H9 (cell line): ENCODE measurements around the gene POLR3B. TPM values are rescaled to one million over a fixed set of nuclear protein-coding genes. Genes with fewer than 3 reads are reported as not detected.

ENCODE experiments used
- DNase-seq: peaks from one replicate; pipeline ENCODE4 v3.0.0-alpha.2; 2017
- H2AFZ ChIP-seq: one replicate; pipeline ENCODE4 v1.6.1; 2013; ENCODE audit warnings: mild to moderate bottlenecking, low read length, control low read depth, moderate library complexity
- H2AK5ac ChIP-seq: 2 replicates; pipeline ENCODE4 v1.6.1; 2013; ENCODE audit warnings: low read length, control low read depth, mixed read lengths; ENCODE audit not compliant: insufficient read length
- H2BK120ac ChIP-seq: one replicate; pipeline ENCODE4 v1.6.1; 2013; ENCODE audit warnings: low read depth, mild to moderate bottlenecking, low read length, control low read depth, inconsistent platforms; ENCODE audit not compliant: poor library complexity, severe bottlenecking
- H2BK12ac ChIP-seq: 2 replicates; pipeline ENCODE4 v1.6.1; 2013; ENCODE audit warnings: low read length, control low read depth, mixed read lengths, low read depth; ENCODE audit not compliant: insufficient read length
- H2BK15ac ChIP-seq: 2 replicates; pipeline ENCODE4 v1.6.1; 2013; ENCODE audit warnings: low read depth, low read length, control low read depth
- H2BK20ac ChIP-seq: one replicate; pipeline ENCODE4 v1.6.1; 2013; ENCODE audit warnings: low read depth, mild to moderate bottlenecking, low read length, control low read depth, inconsistent platforms; ENCODE audit not compliant: poor library complexity, severe bottlenecking
- H2BK5ac ChIP-seq: 2 replicates; pipeline ENCODE4 v1.6.1; 2013; ENCODE audit warnings: low read length, control low read depth, mixed read lengths; ENCODE audit not compliant: insufficient read length
- H3K14ac ChIP-seq: 2 replicates; pipeline ENCODE4 v1.6.1; 2013; ENCODE audit warnings: low read length, control low read depth; ENCODE audit not compliant: insufficient read depth
- H3K18ac ChIP-seq: 2 replicates; pipeline ENCODE4 v1.6.1; 2013; ENCODE audit warnings: low read depth, mild to moderate bottlenecking, mixed read lengths, low read length, control low read depth; ENCODE audit not compliant: insufficient read length
- H3K23ac ChIP-seq: 2 replicates; pipeline ENCODE4 v1.6.1; 2013; ENCODE audit warnings: low read length, control low read depth, mixed read lengths, low read depth; ENCODE audit not compliant: insufficient read length
- H3K23me2 ChIP-seq: 2 replicates; pipeline ENCODE4 v1.6.1; 2013; ENCODE audit warnings: low read depth, mild to moderate bottlenecking, mixed read lengths, low read length, control low read depth; ENCODE audit not compliant: insufficient read length, poor library complexity, severe bottlenecking
- H3K27ac ChIP-seq: 2 replicates; pipeline ENCODE4 v1.5.1; 2013; ENCODE audit warnings: low read length, control low read depth, mixed read lengths, low read depth; ENCODE audit not compliant: insufficient read length
- H3K27me3 ChIP-seq: 2 replicates; pipeline ENCODE4 v1.6.1; 2013; ENCODE audit warnings: low read length, control low read depth, inconsistent platforms; ENCODE audit not compliant: insufficient read depth
- H3K4ac ChIP-seq: 2 replicates; pipeline ENCODE4 v1.6.1; 2013; ENCODE audit warnings: low read depth, mild to moderate bottlenecking, control low read depth, inconsistent platforms, low read length, moderate library complexity
- H3K4me1 ChIP-seq: 2 replicates; pipeline ENCODE4 v1.6.1; 2013; ENCODE audit warnings: low read length, control low read depth, inconsistent platforms; ENCODE audit not compliant: insufficient read depth
- H3K4me2 ChIP-seq: 2 replicates; pipeline ENCODE4 v1.6.1; 2013; ENCODE audit warnings: low read length, control low read depth, mixed read lengths; ENCODE audit not compliant: insufficient read length, insufficient read depth
- H3K56ac ChIP-seq: 2 replicates; pipeline ENCODE4 v1.6.1; 2013; ENCODE audit warnings: low read depth, mild to moderate bottlenecking, mixed read lengths, low read length, control low read depth; ENCODE audit not compliant: insufficient read length
- H3K79me1 ChIP-seq: 2 replicates; pipeline ENCODE4 v1.6.1; 2013; ENCODE audit warnings: low read depth, mild to moderate bottlenecking, moderate library complexity, low read length, control low read depth, inconsistent platforms; ENCODE audit not compliant: insufficient read depth, poor library complexity, severe bottlenecking
- H3K79me2 ChIP-seq: 2 replicates; pipeline ENCODE4 v1.6.1; 2013; ENCODE audit warnings: low read length, control low read depth, inconsistent platforms; ENCODE audit not compliant: insufficient read depth
- H3K9ac ChIP-seq: 2 replicates; pipeline ENCODE4 v1.6.1; 2013; ENCODE audit warnings: low read length, control low read depth, mixed read lengths; ENCODE audit not compliant: insufficient read length; ENCODE audit errors: extremely low read depth
- H3K9me3 ChIP-seq: one replicate; pipeline ENCODE4 v1.6.1; 2013; ENCODE audit warnings: low read depth, low read length, inconsistent platforms; ENCODE audit not compliant: control insufficient read depth
- H3T11ph ChIP-seq: one replicate; pipeline ENCODE4 v1.6.1; 2013; ENCODE audit warnings: mild to moderate bottlenecking, low read length, control low read depth, inconsistent platforms
- H4K20me1 ChIP-seq: one replicate; pipeline ENCODE4 v1.6.1; 2013; ENCODE audit not compliant: control insufficient read depth, insufficient read length, insufficient read depth
- H4K5ac ChIP-seq: 2 replicates; pipeline ENCODE4 v1.6.1; 2013; ENCODE audit warnings: low read depth, mild to moderate bottlenecking, mixed read lengths, low read length, control low read depth; ENCODE audit not compliant: insufficient read length
- H4K8ac ChIP-seq: replicated peaks from 2 replicates; pipeline ENCODE4 v1.6.1; 2013; ENCODE audit warnings: low read length, control low read depth, mixed read lengths, low read depth; ENCODE audit not compliant: insufficient read length
- H4K91ac ChIP-seq: 2 replicates; pipeline ENCODE4 v1.6.1; 2013; ENCODE audit warnings: low read depth, mild to moderate bottlenecking, moderate library complexity, mixed read lengths, low read length, control low read depth; ENCODE audit not compliant: insufficient read length
- H3K27ac Mint-ChIP-seq, 3 experiments: 2 replicates in 2 of 3; 3 replicates in 1 of 3; pipeline ENCODE4 v1.8.0; 2020 to 2021; ENCODE audit warnings: mixed read lengths in 3 of 3, mild to moderate bottlenecking in 1 of 3, moderate library complexity in 1 of 3
- H3K27me3 Mint-ChIP-seq: 2 replicates; pipeline ENCODE4 v1.8.0; 2021; ENCODE audit warnings: low read depth, mild to moderate bottlenecking, moderate library complexity, mixed read lengths
- H3K36me3 Mint-ChIP-seq, 3 experiments: 2 replicates in 2 of 3; 3 replicates in 1 of 3; pipeline ENCODE4 v1.8.0; 2020 to 2021; ENCODE audit warnings: low read depth in 3 of 3, mixed read lengths in 3 of 3; ENCODE audit not compliant: insufficient read depth in 1 of 3
- H3K4me1 Mint-ChIP-seq, 2 experiments: 2 replicates each; pipeline ENCODE4 v1.8.0; 2020; ENCODE audit warnings: mixed read lengths in 2 of 2
- H3K4me3 Mint-ChIP-seq, 2 experiments: 2 replicates in 1 of 2; 3 replicates in 1 of 2; pipeline ENCODE4 v1.8.0; 2020 to 2021; ENCODE audit warnings: mild to moderate bottlenecking in 2 of 2, mixed read lengths in 2 of 2, moderate library complexity in 1 of 2
- H3K9me3 Mint-ChIP-seq, 2 experiments: 2 replicates in 1 of 2; 3 replicates in 1 of 2; pipeline ENCODE4 v1.8.0; 2020; ENCODE audit warnings: mild to moderate bottlenecking in 2 of 2, mixed read lengths in 2 of 2, moderate library complexity in 1 of 2
- CTCF ChIP-seq: fragments of 200-600 bp; sonication (generic); conservative IDR thresholded peaks from 3 replicates; pipeline ENCODE4 v1.8.0; 2021; ENCODE audit warnings: antibody characterized with exemption, mild to moderate bottlenecking
- total RNA-seq: library from RNA; stranded (reverse); gene quantifications from 2 replicates; pipeline ENCODE4 v1.2.1, GENCODE V29; 2021

The POLR3B gene
- total RNA-seq, 1 experiment from 2014 or later, result 13.4 TPM

GRCh38 chr12:106541201-106541600 lies 183.7 kb downstream of the POLR3B start:
- no peak overlapping the region for H4K5ac ChIP-seq
- no peaks in the 10 kb centered on the region for H3K4me1 ChIP-seq
- DNase-seq, result no peak
- no peak overlapping the region for H2AK5ac ChIP-seq
- H3K18ac ChIP-seq, result no peak overlapping the region
- H3K27ac Mint-ChIP-seq, result no peak overlapping the region; a peak in 2 of 7 replicates
- no peak for TF ChIP-seq CTCF
- H3K9ac ChIP-seq, result no peak overlapping the region
- H2BK20ac ChIP-seq, result peak overlapping the region; percentile 26
- no peak overlapping the region for H2BK120ac ChIP-seq
- no peak overlapping the region for H3K23ac ChIP-seq
- H3K4me3 Mint-ChIP-seq, result no peak overlapping the region
- H3K27me3 Mint-ChIP-seq, result 0 out of 2 replicates have a peak, but pooled peaks cover under 1% of the 10 kb centered on the region
- no peak overlapping the region for H2AFZ ChIP-seq
- no peak overlapping the region for H4K91ac ChIP-seq
- no peak overlapping the region for H3K4ac ChIP-seq
- no peaks in the 10 kb centered on the region for H3K79me1 ChIP-seq
- peaks cover 8% of the 10 kb centered on the region for H3K9me3 ChIP-seq
- H4K8ac ChIP-seq, result no peak overlapping the region
- peaks cover 18 to 21% of the 10 kb centered on the region in 2 experiments for H3K9me3 Mint-ChIP-seq
- no peak overlapping the region for H2BK12ac ChIP-seq
- H2BK15ac ChIP-seq, result no peak overlapping the region
- no peaks in the 10 kb centered on the region for H3K23me2 ChIP-seq
- H3K79me2 ChIP-seq, result no peaks in the 10 kb centered on the region
- H3K14ac ChIP-seq, result no peak overlapping the region
- peaks cover 4 to 11% of the 10 kb centered on the region in 2 experiments; a peak in 2 of 4 replicates for H3K4me1 Mint-ChIP-seq
- no peaks in the 10 kb centered on the region for H4K20me1 ChIP-seq
- H3K4me2 ChIP-seq, result no peak overlapping the region
- no peak overlapping the region for H2BK5ac ChIP-seq
- H3K36me3 Mint-ChIP-seq, result peaks cover 14 to 20% (median 14%) of the 10 kb centered on the region in 3 experiments
- no peaks in the 10 kb centered on the region for H3K27me3 ChIP-seq
- no peak overlapping the region for H3K27ac ChIP-seq
- H3T11ph ChIP-seq, result no peak overlapping the region
- H3K56ac ChIP-seq, result no peak overlapping the region
